AG04450 (cell line): ENCODE data around the gene ZCCHC7. TPM values are rescaled to one million over a fixed set of nuclear protein-coding genes. Genes with fewer than 3 reads are reported as not detected.
A peak's percentile ranks its signal among the peaks of the same experiment; 100 is the strongest.

ENCODE experiments used
- CTCF ChIA-PET: fragments of 300-600, 350-600 bp; formaldehyde crosslinking; extraction: SDS; loops from one replicate; lab custom pipeline; 2022; ENCODE audit warnings: antibody characterized with exemption, inconsistent platforms; lab: Charles Lee
- POLR2A ChIA-PET: fragments of 350-600 bp; formaldehyde crosslinking; extraction: SDS; loops from one replicate; lab custom pipeline; 2021; ENCODE audit warnings: antibody characterized with exemption, inconsistent platforms; lab: Yijun Ruan, JAX
- DNase-seq: peaks from one replicate; pipeline ENCODE4 v3.0.0-alpha.2; 2011; ENCODE audit warnings: low read depth, low spot score
- H3K27ac ChIP-seq: one replicate; pipeline ENCODE4 v1.5.1; 2012; ENCODE audit warnings: low read depth, low read length, control low read depth
- H3K27me3 ChIP-seq: one replicate; pipeline ENCODE4 v1.6.0; 2012; ENCODE audit warnings: low read length; ENCODE audit not compliant: control insufficient read depth, insufficient read depth
- H3K4me3 ChIP-seq: 2 replicates; pipeline ENCODE4 v1.5.1; 2011; ENCODE audit warnings: mild to moderate bottlenecking, low read depth, low read length, control low read depth
- H3K9me3 ChIP-seq: 2 replicates; pipeline ENCODE4 v1.5.1; 2012; ENCODE audit warnings: low read length; ENCODE audit not compliant: control insufficient read depth, insufficient read depth
- CTCF ChIP-seq: IDR thresholded peaks from 2 replicates; pipeline ENCODE4 v1.5.1; 2011; ENCODE audit warnings: low read depth, low read length, control low read depth, inconsistent platforms
- polyA plus RNA-seq: library from polyadenylated mRNA; depleted of rRNA; stranded (reverse); fragments of >200 nt; gene quantifications from 2 replicates; pipeline ENCODE4 v1.2.3, GENCODE V29; 2011

Gene ZCCHC7
- polyA plus RNA-seq, 1 experiment = 21.6 TPM

- Histone ChIP-seq H3K27me3 (no peaks in the 10 kb centered on the region), H3K9me3 (no peaks in the 10 kb centered on the region), H3K27ac (no peak overlapping the region), H3K4me3 (no peak overlapping the region)
- ChIA-PET POLR2A (no interaction called here), CTCF (interaction anchor here (1.0 to 1.3 kb wide), 2 partner anchors 331 to 332 kb away, joined by 3 to 5 read pairs; no protein-coding TSS in a partner anchor)
- TF ChIP-seq CTCF = no peak
- no peak for DNase-seq
These were observed 207.2 kb downstream of the ZCCHC7 start for GRCh38 chr9:37327553-37327952.

GRCh38 chr9:37328556-37329227 lies 208.3 kb downstream of the ZCCHC7 start:
- POLR2A ChIA-PET = no interaction called here
- CTCF ChIA-PET = interaction anchor here (0.6 to 1.9 kb wide), 5 partner anchors 11 to 760 kb away, joined by 3 to 17 read pairs (median 5); no protein-coding TSS in a partner anchor
- DNase-seq = no peak
- no peak overlapping the region for H3K27ac ChIP-seq
- H3K4me3 ChIP-seq = no peak overlapping the region
- TF ChIP-seq CTCF = no peak
- no peaks in the 10 kb centered on the region for H3K27me3 ChIP-seq
- no peaks in the 10 kb centered on the region for H3K9me3 ChIP-seq

GRCh38 chr9:37329576-37329975 lies 209.2 kb downstream of the ZCCHC7 start:
- no peak overlapping the region for H3K4me3 ChIP-seq
- no peaks in the 10 kb centered on the region for H3K9me3 ChIP-seq
- peak; percentile 52 for TF ChIP-seq CTCF
- ChIA-PET CTCF (interaction anchor here (1.3 to 1.9 kb wide), 6 partner anchors 10 to 457 kb away, joined by 3 to 17 read pairs (median 7); no protein-coding TSS in a partner anchor), POLR2A (no interaction called here)
- DNase-seq = no peak
- H3K27ac ChIP-seq = no peak overlapping the region
- H3K27me3 ChIP-seq = no peaks in the 10 kb centered on the region

- no peak for DNase-seq
- TF ChIP-seq CTCF = no peak
- H3K9me3 ChIP-seq = no peaks in the 10 kb centered on the region
- CTCF ChIA-PET = no interaction called here
- no peaks in the 10 kb centered on the region for H3K27me3 ChIP-seq
- no peak overlapping the region for H3K4me3 ChIP-seq
- no peak overlapping the region for H3K27ac ChIP-seq
- POLR2A ChIA-PET = no interaction called here
These were observed 211.5 kb downstream of the ZCCHC7 start for GRCh38 chr9:37331871-37332270.

GRCh38 chr9:37332578-37332977 lies 212.2 kb downstream of the ZCCHC7 start:
- CTCF ChIA-PET = no interaction called here
- Histone ChIP-seq H3K27ac (no peak overlapping the region), H3K9me3 (no peaks in the 10 kb centered on the region), H3K4me3 (no peak overlapping the region), H3K27me3 (no peaks in the 10 kb centered on the region)
- DNase-seq = no peak
- no peak for TF ChIP-seq CTCF
- POLR2A ChIA-PET = no interaction called here
